Measurements from ENCODE around the gene CAMK1D. TPM values are rescaled to one million over a fixed set of nuclear protein-coding genes. Genes with fewer than 3 reads are reported as not detected.
"Not testable (repeated sequence)": the region's sequence is repeated elsewhere in the genome, so short reads cannot be mapped to it uniquely, and the experiment has no call there.

Gene CAMK1D
- polyA plus RNA-seq, 1 of the 3 experiments (the other 2 are of a cell fraction) = 4.1 TPM

- no peaks in the 10 kb centered on the region for H3K27me3 ChIP-seq (ENCODE audit: insufficient read depth)
- CTCF ChIA-PET = interaction anchor here (1.4 kb wide), 1 partner anchor 112 kb away, joined by 3 read pairs; no protein-coding TSS in a partner anchor
- TF ChIP-seq PBX3 (IDR thresholded peaks at IDR 0.05) (no peak), FOXM1 (IDR thresholded peaks at IDR 0.05; ENCODE audit: low read depth) (no peak), JUND (IDR thresholded peaks at IDR 0.05) (no peak), GATA2 (CRISPR knock-in tag; IDR thresholded peaks at IDR 0.05) (no peak), USF2 (IDR thresholded peaks at IDR 0.05; ENCODE audit: borderline replicate concordance, low read depth, low read length) (no peak), RCOR1 (IDR thresholded peaks at IDR 0.05; ENCODE audit: low read length) (no peak), MEF2A (IDR thresholded peaks at IDR 0.05; ENCODE audit: borderline replicate concordance, low read depth) (no peak), ZBTB33 (IDR thresholded peaks at IDR 0.05; ENCODE audit: borderline replicate concordance, low read depth) (no peak), ELF1 (IDR thresholded peaks at IDR 0.05) (no peak), CHD2 (IDR thresholded peaks at IDR 0.05; ENCODE audit: low read length, partially characterized antibody) (no peak), TAF1 (IDR thresholded peaks at IDR 0.05; ENCODE audit: borderline replicate concordance, low read depth, low read length) (no peak), TEAD4 (IDR thresholded peaks at IDR 0.05; ENCODE audit: borderline replicate concordance, insufficient read depth) (no peak), YY1 (IDR thresholded peaks at IDR 0.05; ENCODE audit: low read depth) (no peak), FOSL2 (IDR thresholded peaks at IDR 0.05; ENCODE audit: borderline replicate concordance, low read depth) (no peak), NFIC (IDR thresholded peaks at IDR 0.05; ENCODE audit: borderline replicate concordance) (no peak), EP300 (IDR thresholded peaks at IDR 0.05; ENCODE audit: borderline replicate concordance in 1 of 2, low read depth in 1 of 2, low read length in 1 of 2) (no peak), EZH2phosphoT487 (IDR thresholded peaks at IDR 0.05; ENCODE audit: borderline replicate concordance, low read depth) (no peak), REST (IDR thresholded peaks at IDR 0.05; ENCODE audit: low read depth, low read length) (no peak)
- H3K4me1 ChIP-seq (ENCODE audit: control insufficient read depth in 1 of 2, insufficient read depth in 2 of 2, low read depth in 1 of 2, low read length in 1 of 2) = no peaks in the 10 kb centered on the region
- no peak overlapping the region for H3K9ac ChIP-seq
- no peaks in the 10 kb centered on the region for H3K9me2 ChIP-seq
- H3F3A ChIP-seq (replicated peaks; ENCODE audit: insufficient read depth) = peaks cover under 1% of the 10 kb centered on the region
- DNase-seq = no peak
- no peak overlapping the region for H3K27ac ChIP-seq (ENCODE audit: low read depth in 2 of 2, low read length in 1 of 2)
- no peak overlapping the region for H3K4me3 ChIP-seq (ENCODE audit: low read depth in 2 of 2, low read length in 1 of 2)
- POLR2A ChIA-PET = no interaction called here
- WGBS (ENCODE audit: low lambda C conversion rate) = 98% methylated on average over 2 of the region's 2 CpGs
- no peak overlapping the region for H3K4me2 ChIP-seq
- H3K9me3 ChIP-seq = no peaks in the 10 kb centered on the region
- no peaks in the 10 kb centered on the region for H3K79me2 ChIP-seq (ENCODE audit: insufficient read depth)
- H3K36me3 ChIP-seq (replicated peaks in 1 of 2; ENCODE audit: control insufficient read depth in 1 of 2, insufficient read depth in 2 of 2, low read length in 1 of 2) = no peaks in the 10 kb centered on the region
- H4K20me1 ChIP-seq (ENCODE audit: insufficient read depth) = no peaks in the 10 kb centered on the region
- H2AFZ ChIP-seq (ENCODE audit: low read depth) = no peak overlapping the region
Observed at GRCh38 chr10:12327476-12327875, 21.9 kb upstream of the CAMK1D start.

- not testable (repeated sequence) for H3K9me3 ChIP-seq
Observed at GRCh38 chr10:12328312-12328711, 21.0 kb upstream of the CAMK1D start.

More at GRCh38 chr10:12328312-12328711, 21.0 kb upstream of the CAMK1D start:
- H3F3A ChIP-seq (replicated peaks; ENCODE audit: insufficient read depth); H2AFZ ChIP-seq (ENCODE audit: low read depth); POLR2A ChIA-PET; H3K4me2 ChIP-seq; H3K27ac ChIP-seq (ENCODE audit: low read depth in 2 of 2, low read length in 1 of 2); H3K79me2 ChIP-seq (ENCODE audit: insufficient read depth); H3K9ac ChIP-seq; H3K27me3 ChIP-seq (ENCODE audit: insufficient read depth); H3K9me2 ChIP-seq; DNase-seq; H3K4me1 ChIP-seq (ENCODE audit: control insufficient read depth in 1 of 2, insufficient read depth in 2 of 2, low read depth in 1 of 2, low read length in 1 of 2); CTCF ChIA-PET; H4K20me1 ChIP-seq (ENCODE audit: insufficient read depth); H3K36me3 ChIP-seq (replicated peaks in 1 of 2; ENCODE audit: control insufficient read depth in 1 of 2, insufficient read depth in 2 of 2, low read length in 1 of 2); H3K4me3 ChIP-seq (ENCODE audit: low read depth in 2 of 2, low read length in 1 of 2): not testable (repeated sequence)
- WGBS (ENCODE audit: low lambda C conversion rate) = 93% methylated on average over 8 of the region's 9 CpGs

Data from SK-N-SH (cell line).